ENCODE measurements around the gene TNNC1. TPM values are rescaled to one million over a fixed set of nuclear protein-coding genes. Genes with fewer than 3 reads are reported as not detected.

TNNC1 gene
- total and polyA plus RNA-seq, 2 of the 13 experiments (the other 11 are each of a cell fraction or from before 2014, with no cell fraction given), result 11.8 to 36.4 TPM

GRCh38 chr3:52444860-52445793, 8.7 kb downstream of the TNNC1 start, which contains the start of gene SEMA3G (continued):
- TF ChIP-seq ZBTB39 (CRISPR knock-in tag; IDR thresholded peaks at IDR 0.05), result no peak
- TF ChIP-seq FOXO1 (CRISPR knock-in tag; IDR thresholded peaks at IDR 0.05), result peak; percentile 50; the same call in 1 of the 2 replicates
- no peak for TF ChIP-seq PAF1 (CRISPR knock-in tag; IDR thresholded peaks at IDR 0.05)
- TF ChIP-seq ZFP91 (CRISPR knock-in tag; IDR thresholded peaks at IDR 0.05; ENCODE audit: borderline replicate concordance), result peak; percentile 65; the same call in 1 of the 2 replicates
- TF ChIP-seq YY1 (IDR thresholded peaks at IDR 0.05; ENCODE audit: insufficient read depth, insufficient replicate concordance, low read depth, low read length), result peak; percentile 53
- no peak for TF ChIP-seq ZNF512B (CRISPR knock-in tag; IDR thresholded peaks at IDR 0.05; ENCODE audit: borderline replicate concordance)
- no peak for TF ChIP-seq TRAFD1 (CRISPR knock-in tag; IDR thresholded peaks at IDR 0.05; ENCODE audit: borderline replicate concordance)
- TF ChIP-seq ZNF580 (CRISPR knock-in tag; IDR thresholded peaks at IDR 0.05; ENCODE audit: borderline replicate concordance, low read depth), result peak; percentile 64; the same call in 1 of the 2 replicates
- peak; percentile 54 to 70; a peak in 3 of 4 replicates for TF ChIP-seq HMGXB4 (CRISPR knock-in tag; IDR thresholded peaks at IDR 0.05; ENCODE audit: borderline replicate concordance in 1 of 2, low read depth in 1 of 2)
- TF ChIP-seq ZFP36 (IDR thresholded peaks at IDR 0.05; ENCODE audit: borderline replicate concordance, low read depth, low read length, partially characterized antibody), result no peak
- no peak for TF ChIP-seq EZH2 (conservative IDR thresholded peaks at IDR 0.05; ENCODE audit: low read depth, low read length)
- no peak for TF ChIP-seq KDM5A (IDR thresholded peaks at IDR 0.05; ENCODE audit: borderline replicate concordance, low read length)

Data from HepG2 (cell line).